PFSK-1 (cell line): ENCODE measurements around the gene MAGI1.

Source experiments
- FOXP2 ChIP-seq: optimal IDR thresholded peaks from 2 replicates; pipeline ENCODE3; 2011; ENCODE audit warnings: borderline replicate concordance, control low read depth, inconsistent platforms; ENCODE audit not compliant: insufficient read depth; ENCODE audit errors: extremely low read length, extremely low read depth
- POLR2AphosphoS5 ChIP-seq: IDR thresholded peaks from 2 replicates; pipeline ENCODE4 v1.6.1; 2012; ENCODE audit warnings: low read depth, mild to moderate bottlenecking, control low read depth, low read length, moderate library complexity
- SIN3A ChIP-seq: IDR thresholded peaks from 2 replicates; pipeline ENCODE4 v1.6.1; 2012; ENCODE audit warnings: mild to moderate bottlenecking, low read length, moderate library complexity, borderline replicate concordance; ENCODE audit not compliant: insufficient read depth
- TAF1 ChIP-seq: IDR thresholded peaks from 2 replicates; pipeline ENCODE4 v1.6.1; 2012; ENCODE audit warnings: low read length, control low read depth, borderline replicate concordance; ENCODE audit not compliant: insufficient read depth
- TF ChIP-seq, protein P1 (sequence below), 2 experiments: IDR thresholded peaks; 2 replicates each; pipeline versions ENCODE4 v1.6.1 to v1.8.0; 2011 to 2012; ENCODE audit warnings: low read depth in 2 of 2, low read length in 2 of 2, control low read depth in 1 of 2, inconsistent platforms in 1 of 2, mild to moderate bottlenecking in 1 of 2, moderate library complexity in 1 of 2; ENCODE audit not compliant: insufficient read depth in 1 of 2

MAGI1 gene

GRCh38 chr3:66035763-66036477 is 2.8 kb downstream of the MAGI1 start:
- TF ChIP-seq, protein P1, sequence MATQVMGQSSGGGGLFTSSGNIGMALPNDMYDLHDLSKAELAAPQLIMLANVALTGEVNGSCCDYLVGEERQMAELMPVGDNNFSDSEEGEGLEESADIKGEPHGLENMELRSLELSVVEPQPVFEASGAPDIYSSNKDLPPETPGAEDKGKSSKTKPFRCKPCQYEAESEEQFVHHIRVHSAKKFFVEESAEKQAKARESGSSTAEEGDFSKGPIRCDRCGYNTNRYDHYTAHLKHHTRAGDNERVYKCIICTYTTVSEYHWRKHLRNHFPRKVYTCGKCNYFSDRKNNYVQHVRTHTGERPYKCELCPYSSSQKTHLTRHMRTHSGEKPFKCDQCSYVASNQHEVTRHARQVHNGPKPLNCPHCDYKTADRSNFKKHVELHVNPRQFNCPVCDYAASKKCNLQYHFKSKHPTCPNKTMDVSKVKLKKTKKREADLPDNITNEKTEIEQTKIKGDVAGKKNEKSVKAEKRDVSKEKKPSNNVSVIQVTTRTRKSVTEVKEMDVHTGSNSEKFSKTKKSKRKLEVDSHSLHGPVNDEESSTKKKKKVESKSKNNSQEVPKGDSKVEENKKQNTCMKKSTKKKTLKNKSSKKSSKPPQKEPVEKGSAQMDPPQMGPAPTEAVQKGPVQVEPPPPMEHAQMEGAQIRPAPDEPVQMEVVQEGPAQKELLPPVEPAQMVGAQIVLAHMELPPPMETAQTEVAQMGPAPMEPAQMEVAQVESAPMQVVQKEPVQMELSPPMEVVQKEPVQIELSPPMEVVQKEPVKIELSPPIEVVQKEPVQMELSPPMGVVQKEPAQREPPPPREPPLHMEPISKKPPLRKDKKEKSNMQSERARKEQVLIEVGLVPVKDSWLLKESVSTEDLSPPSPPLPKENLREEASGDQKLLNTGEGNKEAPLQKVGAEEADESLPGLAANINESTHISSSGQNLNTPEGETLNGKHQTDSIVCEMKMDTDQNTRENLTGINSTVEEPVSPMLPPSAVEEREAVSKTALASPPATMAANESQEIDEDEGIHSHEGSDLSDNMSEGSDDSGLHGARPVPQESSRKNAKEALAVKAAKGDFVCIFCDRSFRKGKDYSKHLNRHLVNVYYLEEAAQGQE (IDR thresholded peaks at IDR 0.05; ENCODE audit: insufficient read depth in 1 of 2, low read depth in 2 of 2, low read length in 2 of 2), result no peak
- TF ChIP-seq TAF1, result no peak
- no peak for TF ChIP-seq SIN3A
- no peak for TF ChIP-seq FOXP2

GRCh38 chr3:66033241-66034138 is 5.2 kb downstream of the MAGI1 start:
- TF ChIP-seq TAF1, result no peak
- TF ChIP-seq POLR2AphosphoS5, result no peak
- TF ChIP-seq SIN3A, result no peak
- TF ChIP-seq, protein P1 (IDR thresholded peaks at IDR 0.05; ENCODE audit: insufficient read depth in 1 of 2, low read depth in 2 of 2, low read length in 2 of 2), result no peak
- no peak for TF ChIP-seq FOXP2

DNA sequence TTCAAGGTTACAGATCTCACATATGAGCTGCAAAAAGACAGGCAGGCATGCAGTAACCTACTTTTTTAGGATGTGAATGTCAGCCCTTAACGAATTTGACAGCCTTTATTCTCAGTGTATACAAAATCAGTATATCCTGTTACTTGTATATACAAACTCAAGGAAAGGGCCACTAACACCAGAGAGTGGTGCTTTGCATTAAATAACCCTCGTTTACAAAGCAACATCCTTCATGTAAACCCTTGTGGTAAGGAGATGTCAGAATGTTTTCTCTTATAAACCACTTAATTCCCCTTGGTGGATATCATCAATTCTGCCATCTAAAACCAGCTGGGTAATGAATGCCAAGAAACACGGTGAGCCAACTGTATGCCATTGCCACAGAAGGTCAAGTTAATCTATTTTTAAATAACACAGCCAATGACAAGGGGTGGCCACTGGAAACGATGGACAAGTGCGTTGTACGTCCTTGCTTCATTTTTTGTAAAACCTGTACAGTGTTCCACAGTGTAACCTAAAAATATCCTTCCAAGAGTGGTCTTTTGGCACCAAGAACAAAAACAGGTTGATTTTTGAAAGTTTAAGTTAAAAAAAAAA is 7.5 kb downstream of the MAGI1 start:
- TF ChIP-seq, protein P1 (IDR thresholded peaks at IDR 0.05; ENCODE audit: insufficient read depth in 1 of 2, low read depth in 2 of 2, low read length in 2 of 2), result no peak
- TF ChIP-seq POLR2AphosphoS5, result no peak
- TF ChIP-seq TAF1, result no peak
- TF ChIP-seq FOXP2, result no peak
- TF ChIP-seq SIN3A, result no peak

DNA sequence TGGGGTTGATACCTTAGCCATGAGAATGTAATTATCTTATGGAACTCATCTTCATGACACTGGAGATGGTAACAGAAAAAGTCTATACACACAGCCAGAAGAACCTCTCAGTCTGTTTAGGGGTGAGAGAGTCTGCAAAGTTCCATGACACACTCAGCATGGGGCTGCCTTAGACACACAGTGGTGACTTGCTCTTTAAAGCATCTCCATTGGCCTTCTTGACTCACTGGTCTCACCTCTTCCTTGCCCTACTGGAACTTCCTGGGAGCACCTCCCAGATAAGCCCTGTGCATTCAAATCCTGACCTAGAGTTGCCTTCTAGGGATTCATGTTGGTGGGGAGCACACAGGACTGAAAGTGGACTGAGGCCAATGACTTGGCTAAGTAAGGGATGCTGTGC is 9.3 kb downstream of the MAGI1 start:
- TF ChIP-seq, protein P1 (IDR thresholded peaks at IDR 0.05; ENCODE audit: insufficient read depth in 1 of 2, low read depth in 2 of 2, low read length in 2 of 2), result no peak
- TF ChIP-seq POLR2AphosphoS5 (no peak), FOXP2 (no peak), TAF1 (no peak), SIN3A (no peak)
